ENCODE data around the gene ATF7IP. TPM values are rescaled to one million over a fixed set of nuclear protein-coding genes. Genes with fewer than 3 reads are reported as not detected.

Gene ATF7IP
- total RNA-seq, 1 donor from 2014 or later = 115 TPM

DNA sequence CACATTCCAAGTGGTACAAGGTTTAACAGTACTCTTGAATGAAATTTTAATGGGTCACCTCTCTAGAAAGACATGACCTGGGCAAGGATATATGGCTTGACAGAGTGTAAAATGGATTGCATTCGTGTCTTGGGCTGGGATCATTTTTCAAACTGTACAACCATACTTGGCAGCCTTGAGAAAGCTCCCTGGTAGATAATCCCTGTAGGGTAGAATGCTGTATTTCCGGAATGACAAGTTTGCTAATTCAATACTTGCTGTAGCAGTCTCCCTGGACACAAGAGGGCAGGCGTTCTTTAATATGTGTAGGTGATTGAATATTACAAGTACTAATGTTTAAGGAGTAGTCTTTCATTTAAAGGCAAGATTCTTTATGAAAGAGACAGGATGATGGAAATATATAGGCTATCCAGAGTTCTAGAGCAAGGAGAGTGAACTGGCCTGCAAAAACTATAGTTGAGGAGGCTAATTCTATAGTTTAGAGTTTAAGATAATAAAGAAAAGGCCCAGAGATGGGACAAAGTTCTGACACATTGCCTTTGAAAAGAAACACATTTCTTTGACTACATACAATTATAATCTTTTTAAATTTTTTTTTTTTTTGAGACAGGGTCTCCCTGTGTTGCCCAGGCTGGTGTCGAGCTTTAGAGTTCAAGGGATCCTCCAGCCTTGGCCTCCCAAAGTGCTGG, 148.8 kb downstream of the ATF7IP start:
- Mint-ChIP-seq H3K4me1 (ENCODE audit: low read depth, unreplicated experiment) (no peaks in the 10 kb centered on the region), H3K36me3 (ENCODE audit: low read depth, unreplicated experiment) (peaks cover 18% of the 10 kb centered on the region), H3K4me3 (ENCODE audit: unreplicated experiment) (no peak overlapping the region), H3K9me3 (ENCODE audit: unreplicated experiment) (no peaks in the 10 kb centered on the region), H3K27ac (ENCODE audit: unreplicated experiment) (no peak overlapping the region), H3K27me3 (ENCODE audit: low read depth, unreplicated experiment) (no peaks in the 10 kb centered on the region)
- H3K27me3 ChIP-seq (ENCODE audit: insufficient read depth, low read length) = no peaks in the 10 kb centered on the region
- no peaks in the 10 kb centered on the region for H3K4me1 ChIP-seq (ENCODE audit: insufficient read depth, low read length)
- H3K79me2 ChIP-seq (ENCODE audit: insufficient read depth, low read length) = no peaks in the 10 kb centered on the region
- H3K9ac ChIP-seq (ENCODE audit: low read length) = no peak overlapping the region
- FAIRE-seq (no peak), DNase-seq (ENCODE audit: low read depth) (peak; percentile 3)
- H3K36me3 ChIP-seq (ENCODE audit: insufficient read depth, low read length) = no peaks in the 10 kb centered on the region
- no peak overlapping the region for H3K4me3 ChIP-seq (ENCODE audit: insufficient read depth, low read depth, low read length)
- H2AFZ ChIP-seq (ENCODE audit: low read depth, low read length) = no peak overlapping the region
- no peak overlapping the region for H3K27ac ChIP-seq (ENCODE audit: low read depth, low read length)
- TF ChIP-seq, protein P1, sequence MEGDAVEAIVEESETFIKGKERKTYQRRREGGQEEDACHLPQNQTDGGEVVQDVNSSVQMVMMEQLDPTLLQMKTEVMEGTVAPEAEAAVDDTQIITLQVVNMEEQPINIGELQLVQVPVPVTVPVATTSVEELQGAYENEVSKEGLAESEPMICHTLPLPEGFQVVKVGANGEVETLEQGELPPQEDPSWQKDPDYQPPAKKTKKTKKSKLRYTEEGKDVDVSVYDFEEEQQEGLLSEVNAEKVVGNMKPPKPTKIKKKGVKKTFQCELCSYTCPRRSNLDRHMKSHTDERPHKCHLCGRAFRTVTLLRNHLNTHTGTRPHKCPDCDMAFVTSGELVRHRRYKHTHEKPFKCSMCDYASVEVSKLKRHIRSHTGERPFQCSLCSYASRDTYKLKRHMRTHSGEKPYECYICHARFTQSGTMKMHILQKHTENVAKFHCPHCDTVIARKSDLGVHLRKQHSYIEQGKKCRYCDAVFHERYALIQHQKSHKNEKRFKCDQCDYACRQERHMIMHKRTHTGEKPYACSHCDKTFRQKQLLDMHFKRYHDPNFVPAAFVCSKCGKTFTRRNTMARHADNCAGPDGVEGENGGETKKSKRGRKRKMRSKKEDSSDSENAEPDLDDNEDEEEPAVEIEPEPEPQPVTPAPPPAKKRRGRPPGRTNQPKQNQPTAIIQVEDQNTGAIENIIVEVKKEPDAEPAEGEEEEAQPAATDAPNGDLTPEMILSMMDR (IDR thresholded peaks at IDR 0.05; ENCODE audit: insufficient read depth, low read depth, low read length) = peak; percentile 23
- TF ChIP-seq EZH2 (IDR thresholded peaks at IDR 0.05; ENCODE audit: insufficient read depth, low read length) = no peak
- H3K4me2 ChIP-seq (ENCODE audit: low read length) = no peak overlapping the region
- no peaks in the 10 kb centered on the region for H3K9me3 ChIP-seq (ENCODE audit: insufficient read depth, low read depth, low read length)
- H4K20me1 ChIP-seq (ENCODE audit: insufficient read depth, low read length) = no peaks in the 10 kb centered on the region

DNA sequence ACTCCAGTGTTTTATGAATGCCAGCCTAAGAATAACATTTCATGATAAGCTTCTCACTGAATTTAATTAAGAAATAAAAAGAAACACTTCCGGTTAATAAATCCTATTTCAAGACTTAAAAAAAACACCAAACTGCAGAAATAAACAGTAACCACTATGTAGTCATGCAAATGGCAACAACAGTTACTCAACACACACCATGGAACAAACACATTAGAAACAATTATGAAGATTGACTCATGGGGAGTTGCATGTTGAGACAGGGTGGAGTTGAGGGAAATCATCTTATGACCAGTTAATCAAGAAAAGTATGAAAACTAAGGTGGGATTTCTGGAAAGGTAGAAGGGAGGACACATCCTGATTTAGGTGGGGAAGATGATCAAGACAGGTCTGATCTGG, 149.5 kb downstream of the ATF7IP start:
- no peaks in the 10 kb centered on the region for H3K27me3 Mint-ChIP-seq (ENCODE audit: low read depth, unreplicated experiment)
- Histone ChIP-seq H3K27ac (ENCODE audit: low read depth, low read length) (no peak overlapping the region), H2AFZ (ENCODE audit: low read depth, low read length) (no peak overlapping the region), H3K4me1 (ENCODE audit: insufficient read depth, low read length) (no peaks in the 10 kb centered on the region), H3K79me2 (ENCODE audit: insufficient read depth, low read length) (no peaks in the 10 kb centered on the region), H3K27me3 (ENCODE audit: insufficient read depth, low read length) (no peaks in the 10 kb centered on the region), H3K9ac (ENCODE audit: low read length) (no peak overlapping the region), H3K9me3 (ENCODE audit: insufficient read depth, low read depth, low read length) (no peaks in the 10 kb centered on the region), H4K20me1 (ENCODE audit: insufficient read depth, low read length) (no peaks in the 10 kb centered on the region), H3K36me3 (ENCODE audit: insufficient read depth, low read length) (no peaks in the 10 kb centered on the region), H3K4me2 (ENCODE audit: low read length) (no peak overlapping the region), H3K4me3 (ENCODE audit: insufficient read depth, low read depth, low read length) (no peak overlapping the region)
- peaks cover 12% of the 10 kb centered on the region for H3K36me3 Mint-ChIP-seq (ENCODE audit: low read depth, unreplicated experiment)
- H3K9me3 Mint-ChIP-seq (ENCODE audit: unreplicated experiment) = no peaks in the 10 kb centered on the region
- H3K27ac Mint-ChIP-seq (ENCODE audit: unreplicated experiment) = no peak overlapping the region
- H3K4me1 Mint-ChIP-seq (ENCODE audit: low read depth, unreplicated experiment) = no peaks in the 10 kb centered on the region
- DNase-seq (ENCODE audit: low read depth) = no peak
- TF ChIP-seq, protein P1 (IDR thresholded peaks at IDR 0.05; ENCODE audit: insufficient read depth, low read depth, low read length) = no peak
- TF ChIP-seq EZH2 (IDR thresholded peaks at IDR 0.05; ENCODE audit: insufficient read depth, low read length) = no peak
- FAIRE-seq = no peak
- H3K4me3 Mint-ChIP-seq (ENCODE audit: unreplicated experiment) = no peak overlapping the region

DNA sequence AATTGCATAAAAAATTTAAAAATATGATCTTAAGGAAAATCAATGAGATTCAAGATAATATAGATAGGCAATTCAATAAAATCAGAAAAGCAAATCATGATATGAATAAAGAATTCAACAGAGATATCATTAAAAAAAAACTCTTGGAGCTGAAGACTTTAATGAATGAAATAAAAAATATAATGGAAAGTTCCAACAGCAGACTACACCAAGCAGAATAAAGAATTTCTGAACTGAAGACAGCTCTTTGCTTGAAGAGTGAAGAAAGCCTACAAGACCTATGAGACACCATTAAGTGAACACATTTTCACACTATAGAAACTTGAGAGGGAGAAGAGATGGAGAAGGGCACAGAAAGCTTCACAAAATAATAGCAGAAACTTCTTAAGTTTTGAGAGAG, 156.3 kb downstream of the ATF7IP start:
- Histone ChIP-seq H3K79me2 (ENCODE audit: insufficient read depth, low read length) (no peaks in the 10 kb centered on the region), H3K9ac (ENCODE audit: low read length) (no peak overlapping the region), H3K4me2 (ENCODE audit: low read length) (no peak overlapping the region), H3K27ac (ENCODE audit: low read depth, low read length) (no peak overlapping the region), H3K9me3 (ENCODE audit: insufficient read depth, low read depth, low read length) (peaks cover 7% of the 10 kb centered on the region), H3K27me3 (ENCODE audit: insufficient read depth, low read length) (no peaks in the 10 kb centered on the region), H4K20me1 (ENCODE audit: insufficient read depth, low read length) (no peaks in the 10 kb centered on the region), H3K36me3 (ENCODE audit: insufficient read depth, low read length) (no peaks in the 10 kb centered on the region), H3K4me1 (ENCODE audit: insufficient read depth, low read length) (no peaks in the 10 kb centered on the region), H3K4me3 (ENCODE audit: insufficient read depth, low read depth, low read length) (no peak overlapping the region), H2AFZ (ENCODE audit: low read depth, low read length) (no peak overlapping the region)
- no peak for TF ChIP-seq EZH2 (IDR thresholded peaks at IDR 0.05; ENCODE audit: insufficient read depth, low read length)
- TF ChIP-seq, protein P1 (IDR thresholded peaks at IDR 0.05; ENCODE audit: insufficient read depth, low read depth, low read length) = no peak
- H3K4me1 Mint-ChIP-seq (ENCODE audit: low read depth, unreplicated experiment) = no peaks in the 10 kb centered on the region
- peaks cover 13% of the 10 kb centered on the region for H3K36me3 Mint-ChIP-seq (ENCODE audit: low read depth, unreplicated experiment)
- DNase-seq (ENCODE audit: low read depth) (no peak), FAIRE-seq (no peak)
- H3K4me3 Mint-ChIP-seq (ENCODE audit: unreplicated experiment) = no peak overlapping the region
- peaks cover 35% of the 10 kb centered on the region for H3K9me3 Mint-ChIP-seq (ENCODE audit: unreplicated experiment)
- H3K27ac Mint-ChIP-seq (ENCODE audit: unreplicated experiment) = no peak overlapping the region
- no peaks in the 10 kb centered on the region for H3K27me3 Mint-ChIP-seq (ENCODE audit: low read depth, unreplicated experiment)

All from astrocyte (in vitro differentiated cells and primary cell).